ENCODE measurements around the gene HSPA2.

DNA sequence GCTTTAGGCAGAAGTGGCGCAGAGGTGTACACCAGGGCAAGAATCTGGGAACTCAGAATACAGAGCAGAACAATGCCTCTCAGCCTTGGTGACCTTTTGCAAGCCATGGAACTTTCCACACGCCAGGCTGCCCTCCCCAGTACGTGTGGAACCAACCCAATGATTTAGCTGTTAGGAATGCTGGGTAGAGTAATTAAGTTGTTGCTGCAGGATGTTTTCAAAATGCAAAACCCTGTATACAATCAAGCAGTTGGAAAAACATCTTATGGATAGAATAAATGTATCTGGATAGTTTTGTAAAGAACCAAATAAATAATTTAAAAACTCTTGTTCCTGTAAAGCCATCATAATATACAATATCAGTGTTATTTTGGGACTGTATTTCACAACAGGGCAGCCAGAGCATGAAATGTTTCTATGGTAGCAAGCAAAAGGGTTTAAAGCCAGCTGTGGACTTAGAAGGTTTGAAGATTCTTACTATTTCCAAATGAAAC lies 28.6 kb downstream of the HSPA2 start:
- TF ChIP-seq POLR2A (IDR thresholded peaks at IDR 0.05), result no peak
- TF ChIP-seq, protein P1, sequence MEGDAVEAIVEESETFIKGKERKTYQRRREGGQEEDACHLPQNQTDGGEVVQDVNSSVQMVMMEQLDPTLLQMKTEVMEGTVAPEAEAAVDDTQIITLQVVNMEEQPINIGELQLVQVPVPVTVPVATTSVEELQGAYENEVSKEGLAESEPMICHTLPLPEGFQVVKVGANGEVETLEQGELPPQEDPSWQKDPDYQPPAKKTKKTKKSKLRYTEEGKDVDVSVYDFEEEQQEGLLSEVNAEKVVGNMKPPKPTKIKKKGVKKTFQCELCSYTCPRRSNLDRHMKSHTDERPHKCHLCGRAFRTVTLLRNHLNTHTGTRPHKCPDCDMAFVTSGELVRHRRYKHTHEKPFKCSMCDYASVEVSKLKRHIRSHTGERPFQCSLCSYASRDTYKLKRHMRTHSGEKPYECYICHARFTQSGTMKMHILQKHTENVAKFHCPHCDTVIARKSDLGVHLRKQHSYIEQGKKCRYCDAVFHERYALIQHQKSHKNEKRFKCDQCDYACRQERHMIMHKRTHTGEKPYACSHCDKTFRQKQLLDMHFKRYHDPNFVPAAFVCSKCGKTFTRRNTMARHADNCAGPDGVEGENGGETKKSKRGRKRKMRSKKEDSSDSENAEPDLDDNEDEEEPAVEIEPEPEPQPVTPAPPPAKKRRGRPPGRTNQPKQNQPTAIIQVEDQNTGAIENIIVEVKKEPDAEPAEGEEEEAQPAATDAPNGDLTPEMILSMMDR (IDR thresholded peaks at IDR 0.05), result no peak
